Parathyroid adenoma (tissue), 2 donors: ENCODE measurements around the gene TSHZ2.

ENCODE experiments used
- H2AFZ ChIP-seq: fragments of 300-600 bp; sonication (generic); one replicate; pipeline ENCODE4 v1.7.0; 2017; ENCODE audit warnings: antibody characterized with exemption, mild to moderate bottlenecking
- H3K27ac ChIP-seq: fragments of 300-600 bp; sonication (generic); one replicate; pipeline ENCODE4 v1.7.0; 2017
- H3K27me3 ChIP-seq: fragments of 300-600 bp; sonication (generic); one replicate; pipeline ENCODE4 v1.7.0; 2017; ENCODE audit warnings: low read length; ENCODE audit not compliant: control insufficient read depth, insufficient read depth
- H3K36me3 ChIP-seq: fragments of 300-600 bp; sonication (generic); one replicate; pipeline ENCODE4 v1.7.0; 2017; ENCODE audit warnings: low read length; ENCODE audit not compliant: control insufficient read depth, insufficient read depth
- H3K4me1 ChIP-seq: fragments of 300-600 bp; sonication (generic); one replicate; pipeline ENCODE4 v1.7.0; 2017; ENCODE audit warnings: control low read depth
- H3K4me2 ChIP-seq: fragments of 300-600 bp; sonication (generic); one replicate; pipeline ENCODE4 v1.7.0; 2017; ENCODE audit warnings: low read length
- H3K4me3 ChIP-seq: fragments of 300-600 bp; sonication (generic); one replicate; pipeline ENCODE4 v1.7.0; 2017; ENCODE audit warnings: low read depth, low read length
- H3K79me2 ChIP-seq: fragments of 300-600 bp; sonication (generic); one replicate; pipeline ENCODE4 v1.7.0; 2017; ENCODE audit warnings: control low read depth
- H3K9ac ChIP-seq: fragments of 300-600 bp; sonication (generic); one replicate; pipeline ENCODE4 v1.7.0; 2017; ENCODE audit warnings: mild to moderate bottlenecking
- H3K9me3 ChIP-seq: fragments of 300-600 bp; sonication (generic); one replicate; pipeline ENCODE4 v1.7.0; 2017; ENCODE audit warnings: low read length; ENCODE audit not compliant: control insufficient read depth
- TF ChIP-seq, protein P1 (sequence below): fragments of 300-600 bp; sonication (generic); IDR thresholded peaks from one replicate; pipeline ENCODE4 v1.7.0; 2017; ENCODE audit warnings: antibody characterized with exemption, mild to moderate bottlenecking
- donor health status: primary hyperparathyroidism.

Gene TSHZ2

GRCh38 chr20:53445932-53446331 lies 473.8 kb downstream of the TSHZ2 start:
- Histone ChIP-seq H3K27ac (no peak overlapping the region), H2AFZ (no peak overlapping the region), H3K27me3 (no peaks in the 10 kb centered on the region), H3K4me2 (no peak overlapping the region), H3K9me3 (no peaks in the 10 kb centered on the region), H3K4me3 (no peak overlapping the region), H3K4me1 (no peaks in the 10 kb centered on the region), H3K79me2 (no peaks in the 10 kb centered on the region), H3K9ac (no peak overlapping the region), H3K36me3 (no peaks in the 10 kb centered on the region)
- TF ChIP-seq, protein P1, sequence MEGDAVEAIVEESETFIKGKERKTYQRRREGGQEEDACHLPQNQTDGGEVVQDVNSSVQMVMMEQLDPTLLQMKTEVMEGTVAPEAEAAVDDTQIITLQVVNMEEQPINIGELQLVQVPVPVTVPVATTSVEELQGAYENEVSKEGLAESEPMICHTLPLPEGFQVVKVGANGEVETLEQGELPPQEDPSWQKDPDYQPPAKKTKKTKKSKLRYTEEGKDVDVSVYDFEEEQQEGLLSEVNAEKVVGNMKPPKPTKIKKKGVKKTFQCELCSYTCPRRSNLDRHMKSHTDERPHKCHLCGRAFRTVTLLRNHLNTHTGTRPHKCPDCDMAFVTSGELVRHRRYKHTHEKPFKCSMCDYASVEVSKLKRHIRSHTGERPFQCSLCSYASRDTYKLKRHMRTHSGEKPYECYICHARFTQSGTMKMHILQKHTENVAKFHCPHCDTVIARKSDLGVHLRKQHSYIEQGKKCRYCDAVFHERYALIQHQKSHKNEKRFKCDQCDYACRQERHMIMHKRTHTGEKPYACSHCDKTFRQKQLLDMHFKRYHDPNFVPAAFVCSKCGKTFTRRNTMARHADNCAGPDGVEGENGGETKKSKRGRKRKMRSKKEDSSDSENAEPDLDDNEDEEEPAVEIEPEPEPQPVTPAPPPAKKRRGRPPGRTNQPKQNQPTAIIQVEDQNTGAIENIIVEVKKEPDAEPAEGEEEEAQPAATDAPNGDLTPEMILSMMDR: no peak

DNA sequence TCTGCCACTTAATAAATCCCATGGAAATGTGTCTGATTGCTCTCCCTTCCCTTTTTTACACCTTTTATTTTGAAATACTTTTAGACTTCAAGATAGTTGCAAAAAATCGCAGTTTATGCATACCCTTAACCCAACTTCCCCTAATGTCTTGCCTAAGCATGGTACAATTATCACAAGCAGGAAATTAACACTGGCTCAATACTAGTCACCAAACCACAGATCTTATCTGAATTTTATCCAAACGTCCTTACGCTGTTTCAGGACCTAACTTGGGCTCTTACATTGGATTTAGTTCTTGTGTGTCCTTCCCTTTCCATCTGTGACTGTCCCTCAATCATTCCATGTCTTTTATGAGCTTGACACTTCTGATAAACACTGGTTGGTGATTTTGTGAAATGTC lies 475.2 kb downstream of the TSHZ2 start:
- Histone ChIP-seq H3K27ac (no peak overlapping the region), H3K9ac (no peak overlapping the region), H3K36me3 (no peaks in the 10 kb centered on the region), H3K4me2 (no peak overlapping the region), H3K79me2 (no peaks in the 10 kb centered on the region), H3K9me3 (no peaks in the 10 kb centered on the region), H3K4me3 (no peak overlapping the region), H3K4me1 (no peaks in the 10 kb centered on the region), H2AFZ (no peak overlapping the region), H3K27me3 (no peaks in the 10 kb centered on the region)
- TF ChIP-seq, protein P1: no peak

DNA sequence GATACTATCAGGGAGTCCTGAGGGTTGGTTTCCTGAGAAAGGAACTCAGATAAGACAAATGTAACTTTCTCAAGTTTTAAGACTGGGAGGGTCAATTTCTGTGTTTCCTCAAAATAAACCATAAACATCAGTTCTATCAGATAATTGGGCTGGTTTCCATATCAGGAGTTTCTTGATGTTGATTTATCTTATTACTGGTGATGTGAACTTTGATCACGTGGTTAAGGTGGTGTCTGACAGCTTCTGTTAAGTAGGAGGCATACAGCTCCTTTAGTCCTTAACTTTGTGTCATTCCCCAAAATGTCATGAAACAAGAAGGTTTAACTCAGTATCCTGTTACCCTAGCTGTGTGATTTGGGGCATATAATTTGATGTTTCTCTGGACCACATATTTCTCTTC lies 476.3 kb downstream of the TSHZ2 start:
- H3K4me3 ChIP-seq: no peak overlapping the region
- TF ChIP-seq, protein P1: no peak
- no peak overlapping the region for H3K27ac ChIP-seq

GRCh38 chr20:53448875-53449274 lies 476.7 kb downstream of the TSHZ2 start:
- no peak overlapping the region for H2AFZ ChIP-seq
- TF ChIP-seq, protein P1: no peak
- no peak overlapping the region for H3K4me2 ChIP-seq
- H3K36me3 ChIP-seq: no peaks in the 10 kb centered on the region
- no peak overlapping the region for H3K9ac ChIP-seq
- no peak overlapping the region for H3K4me3 ChIP-seq
- H3K27ac ChIP-seq: no peak overlapping the region
- no peaks in the 10 kb centered on the region for H3K9me3 ChIP-seq
- H3K79me2 ChIP-seq: no peaks in the 10 kb centered on the region
- no peaks in the 10 kb centered on the region for H3K27me3 ChIP-seq
- no peaks in the 10 kb centered on the region for H3K4me1 ChIP-seq

More for the DNA sequence above, 476.3 kb downstream of the TSHZ2 start:
- Histone ChIP-seq H3K4me2 (no peak overlapping the region), H3K4me1 (no peaks in the 10 kb centered on the region), H3K9me3 (no peaks in the 10 kb centered on the region), H3K27me3 (no peaks in the 10 kb centered on the region), H3K36me3 (no peaks in the 10 kb centered on the region), H3K79me2 (no peaks in the 10 kb centered on the region), H2AFZ (no peak overlapping the region), H3K9ac (no peak overlapping the region)

DNA sequence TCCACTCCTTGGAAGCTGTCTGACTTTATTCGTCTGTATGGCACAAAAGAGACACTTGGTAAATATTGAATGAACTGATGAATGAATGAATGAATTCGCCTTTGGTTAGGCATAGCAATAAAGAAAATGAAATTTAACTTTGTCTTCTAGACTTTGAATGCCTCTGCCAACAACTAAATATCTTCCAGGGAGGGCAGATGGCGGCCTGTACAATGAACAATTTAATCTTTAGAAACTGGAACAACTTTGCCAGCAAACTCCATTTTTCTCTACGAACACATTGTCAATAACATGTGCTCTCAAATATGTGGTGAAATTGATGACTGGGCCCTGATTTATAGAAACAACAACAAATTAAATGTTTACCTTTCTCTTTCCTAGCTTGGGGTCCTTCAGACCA lies 480.9 kb downstream of the TSHZ2 start:
- H3K27me3 ChIP-seq: no peaks in the 10 kb centered on the region
- no peaks in the 10 kb centered on the region for H3K79me2 ChIP-seq
- H3K36me3 ChIP-seq: no peaks in the 10 kb centered on the region
- no peaks in the 10 kb centered on the region for H3K9me3 ChIP-seq
- no peak overlapping the region for H3K4me3 ChIP-seq
- TF ChIP-seq, protein P1: no peak
- no peak overlapping the region for H2AFZ ChIP-seq
- no peak overlapping the region for H3K27ac ChIP-seq
- H3K9ac ChIP-seq: no peak overlapping the region
- no peak overlapping the region for H3K4me2 ChIP-seq
- no peaks in the 10 kb centered on the region for H3K4me1 ChIP-seq
